NCI-H2196 treated with DMSO at 0.1 percent for 48 hours (cell line): ENCODE measurements around the gene IGFLR1.
"Not testable (repeated sequence)": the region's sequence is repeated elsewhere in the genome, so short reads cannot be mapped to it uniquely, and the experiment has no call there.

Experiments used
- DNase-seq: peaks from one replicate; lab custom pipeline; 2025; ENCODE audit not compliant: unreplicated experiment; lab: John Stamatoyannopoulos, UW

The IGFLR1 gene

DNA sequence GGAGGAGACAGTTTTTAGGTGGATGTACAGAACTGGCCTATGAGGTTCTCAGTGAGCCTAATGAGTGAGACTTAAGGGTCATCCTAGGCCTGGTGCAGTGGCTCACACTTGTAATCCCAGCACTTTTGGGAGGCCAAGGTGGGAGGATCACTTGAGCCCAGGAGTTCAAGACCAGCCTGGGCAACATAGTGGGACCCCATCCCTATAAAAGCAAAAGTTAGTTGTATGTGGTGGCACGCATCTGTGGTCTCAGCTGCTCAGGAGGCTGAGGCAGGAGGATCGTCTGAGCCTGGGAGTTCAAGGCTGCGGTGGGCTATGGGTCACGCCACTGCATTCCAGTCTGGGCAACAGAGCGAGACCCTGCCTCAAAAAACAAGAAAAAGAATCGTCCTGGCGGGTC lies 18.1 kb downstream of the IGFLR1 start:
- not testable (repeated sequence) for DNase-seq

- DNase-seq: no peak
These were observed 18.6 kb downstream of the IGFLR1 start for GRCh38 chr19:35723671-35724070.

- no peak for DNase-seq
These were observed 19.4 kb downstream of the IGFLR1 start for GRCh38 chr19:35722897-35723296.

- no peak for DNase-seq
These were observed 19.8 kb downstream of the IGFLR1 start for GRCh38 chr19:35722461-35722860.

GRCh38 chr19:35721374-35721773 lies 20.9 kb downstream of the IGFLR1 start:
- DNase-seq: no peak

DNA sequence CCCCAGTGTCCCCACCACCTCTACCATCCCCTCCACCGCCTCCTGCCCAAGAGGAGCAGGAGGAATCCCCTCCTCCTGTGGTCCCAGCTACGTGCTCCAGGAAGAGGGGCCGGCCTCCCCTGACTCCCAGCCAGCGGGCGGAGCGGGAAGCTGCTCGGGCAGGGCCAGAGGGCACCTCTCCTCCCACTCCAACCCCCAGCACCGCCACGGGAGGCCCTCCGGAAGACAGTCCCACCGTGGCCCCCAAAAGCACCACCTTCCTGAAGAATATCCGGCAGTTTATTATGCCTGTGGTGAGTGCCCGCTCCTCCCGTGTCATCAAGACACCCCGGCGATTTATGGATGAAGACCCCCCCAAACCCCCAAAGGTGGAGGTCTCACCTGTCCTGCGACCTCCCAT lies 21.6 kb downstream of the IGFLR1 start:
- DNase-seq: no peak

DNA sequence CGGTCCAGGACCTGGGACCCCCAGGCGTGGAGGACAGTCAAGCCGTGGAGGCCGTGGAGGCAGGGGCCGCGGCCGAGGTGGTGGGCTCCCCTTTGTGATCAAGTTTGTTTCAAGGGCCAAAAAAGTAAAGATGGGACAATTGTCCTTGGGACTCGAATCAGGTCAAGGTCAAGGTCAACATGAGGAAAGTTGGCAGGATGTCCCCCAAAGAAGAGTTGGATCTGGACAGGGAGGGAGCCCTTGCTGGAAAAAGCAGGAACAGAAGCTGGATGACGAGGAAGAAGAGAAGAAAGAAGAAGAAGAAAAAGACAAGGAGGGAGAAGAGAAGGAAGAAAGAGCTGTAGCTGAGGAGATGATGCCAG lies 22.1 kb downstream of the IGFLR1 start:
- no peak for DNase-seq

DNA sequence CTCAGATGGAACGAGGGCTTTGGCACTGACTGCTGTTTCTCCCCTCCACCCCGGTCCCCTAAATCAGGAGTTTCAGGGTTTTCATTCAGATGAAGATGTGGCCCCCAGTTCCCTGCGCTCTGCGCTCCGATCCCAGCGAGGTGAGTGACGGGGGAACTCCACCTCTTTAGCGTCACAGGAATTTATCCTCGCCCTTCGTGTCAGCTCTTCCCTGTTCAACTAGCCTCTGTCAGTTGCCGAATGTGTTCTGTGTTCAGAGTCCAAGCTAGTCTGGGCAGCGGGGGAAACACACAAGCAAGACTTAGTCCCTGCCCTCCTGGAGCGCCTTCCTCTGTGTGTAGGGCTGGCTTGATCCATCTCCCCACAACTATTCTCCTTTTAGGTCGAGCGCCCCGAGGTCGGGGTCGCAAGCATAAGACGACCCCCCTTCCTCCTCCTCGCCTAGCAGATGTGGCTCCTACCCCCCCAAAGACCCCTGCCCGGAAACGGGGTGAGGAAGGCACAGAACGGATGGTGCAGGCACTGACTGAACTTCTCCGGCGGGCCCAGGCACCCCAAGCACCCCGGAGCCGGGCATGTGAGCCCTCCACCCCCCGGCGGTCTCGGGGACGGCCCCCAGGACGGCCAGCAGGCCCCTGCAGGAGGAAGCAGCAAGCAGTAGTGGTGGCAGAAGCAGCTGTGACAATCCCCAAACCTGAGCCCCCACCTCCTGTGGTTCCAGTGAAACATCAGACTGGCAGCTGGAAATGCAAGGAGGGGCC lies 22.7 kb downstream of the IGFLR1 start:
- no peak for DNase-seq

GRCh38 chr19:35718345-35719041 lies 23.8 kb downstream of the IGFLR1 start:
- no peak for DNase-seq

DNA sequence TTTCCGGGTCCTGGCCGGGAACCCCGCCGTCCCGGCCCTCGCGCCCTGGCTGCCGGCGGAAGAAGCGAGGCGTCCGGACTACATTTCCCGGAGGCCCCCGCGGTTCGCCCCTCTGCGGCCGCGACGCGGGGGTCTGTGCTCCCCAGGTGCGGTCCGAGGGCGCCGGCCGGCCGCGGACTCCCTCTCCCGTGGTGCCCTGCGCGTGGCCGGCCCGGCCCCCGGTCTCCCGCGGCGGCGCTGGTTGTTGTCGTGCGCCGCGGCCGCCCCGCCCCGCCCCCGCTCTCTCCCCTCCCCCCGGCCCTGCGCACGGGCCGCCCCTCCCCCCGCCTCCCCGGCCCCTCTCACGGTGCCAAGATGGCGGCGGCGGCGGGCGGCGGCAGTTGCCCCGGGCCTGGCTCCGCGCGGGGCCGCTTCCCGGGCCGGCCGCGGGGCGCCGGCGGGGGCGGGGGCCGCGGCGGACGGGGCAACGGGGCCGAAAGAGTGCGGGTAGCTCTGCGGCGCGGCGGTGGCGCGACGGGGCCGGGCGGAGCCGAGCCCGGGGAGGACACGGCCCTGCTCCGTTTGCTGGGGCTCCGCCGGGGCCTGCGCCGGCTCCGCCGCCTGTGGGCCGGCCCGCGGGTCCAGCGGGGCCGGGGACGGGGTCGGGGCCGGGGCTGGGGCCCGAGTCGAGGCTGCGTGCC lies 24.4 kb downstream of the IGFLR1 start, which contains the start of gene KMT2B:
Gene KMT2B (plus strand): TSS at position 339 of the 680 bp plus-strand sequence. CDS start 16 bp downstream, at position 355.
- peak; percentile 91 for DNase-seq

DNA sequence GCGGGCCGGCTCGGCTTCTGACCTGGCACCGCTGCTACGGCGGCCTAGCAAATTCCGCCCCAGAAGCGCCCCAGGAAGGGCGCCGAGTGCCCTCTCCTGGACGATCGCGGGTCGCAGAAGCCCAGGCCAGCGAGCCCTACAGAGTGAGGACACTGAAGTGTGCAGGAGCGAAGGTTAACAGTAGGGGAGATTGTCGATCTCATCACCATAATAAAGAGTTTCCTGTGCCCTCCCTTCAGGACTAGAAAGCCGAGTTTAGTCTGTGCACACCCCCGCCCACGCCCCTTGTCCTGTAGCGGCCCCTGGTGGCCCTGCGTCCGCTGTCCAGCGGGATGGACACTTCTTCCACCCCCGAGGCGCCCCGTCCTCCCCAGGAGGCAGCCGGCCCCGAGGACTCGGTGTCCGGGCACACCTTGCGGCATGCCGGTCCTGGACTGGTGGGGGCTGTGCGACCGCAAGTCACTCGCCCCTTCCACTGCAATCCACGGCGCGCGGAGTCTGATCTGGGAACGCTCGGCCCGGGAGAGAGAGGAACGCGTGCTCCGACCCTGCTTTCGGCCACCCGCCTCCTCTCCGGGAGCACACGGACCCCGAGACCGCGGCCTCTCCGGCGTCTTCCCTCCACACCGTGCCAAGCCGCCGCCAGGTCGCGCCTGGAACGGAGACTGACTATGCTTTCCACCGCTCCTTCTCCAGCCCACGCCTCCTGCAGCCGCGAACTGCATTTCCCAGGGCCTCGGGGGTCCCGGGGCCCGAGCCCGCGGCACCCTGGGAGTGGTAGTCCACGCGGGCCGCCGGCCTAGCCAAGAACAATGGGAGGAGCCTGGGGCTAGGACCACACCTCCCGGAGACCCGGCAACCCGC lies 25.2 kb downstream of the IGFLR1 start:
- DNase-seq: peak; percentile 85

DNA sequence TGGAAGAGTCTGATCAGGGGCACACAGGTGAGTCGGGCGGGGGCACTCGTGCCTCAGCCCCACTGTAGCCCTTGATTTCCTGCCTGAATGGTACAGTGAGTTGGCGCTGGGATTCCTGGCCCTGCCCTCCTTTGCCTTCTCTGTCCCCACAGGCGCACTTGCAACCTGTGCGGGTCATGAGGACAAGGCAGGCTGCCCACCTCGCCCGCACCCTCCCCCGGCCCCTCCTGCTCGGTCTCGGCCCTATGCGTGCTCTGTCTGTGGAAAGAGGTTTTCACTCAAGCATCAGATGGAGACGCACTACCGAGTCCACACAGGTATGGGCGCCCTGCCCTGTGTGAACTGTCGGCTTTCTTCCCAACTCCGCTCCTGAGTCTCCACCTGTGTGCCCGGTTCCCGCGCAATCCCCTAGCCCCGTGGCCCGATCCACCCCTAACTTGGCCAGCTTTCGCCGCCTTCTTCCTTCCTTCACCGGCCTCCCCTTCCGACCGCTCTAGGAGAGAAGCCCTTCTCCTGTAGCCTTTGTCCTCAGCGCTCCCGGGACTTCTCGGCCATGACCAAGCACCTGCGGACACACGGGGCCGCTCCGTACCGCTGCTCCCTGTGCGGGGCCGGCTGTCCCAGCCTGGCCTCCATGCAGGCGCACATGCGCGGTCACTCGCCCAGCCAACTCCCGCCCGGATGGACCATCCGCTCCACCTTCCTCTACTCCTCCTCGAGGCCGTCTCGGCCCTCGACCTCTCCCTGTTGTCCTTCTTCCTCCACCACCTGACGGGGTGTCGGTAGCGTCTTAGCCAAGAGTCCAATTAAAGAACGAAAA lies 26.1 kb downstream of the IGFLR1 start:
- DNase-seq: no peak

DNA sequence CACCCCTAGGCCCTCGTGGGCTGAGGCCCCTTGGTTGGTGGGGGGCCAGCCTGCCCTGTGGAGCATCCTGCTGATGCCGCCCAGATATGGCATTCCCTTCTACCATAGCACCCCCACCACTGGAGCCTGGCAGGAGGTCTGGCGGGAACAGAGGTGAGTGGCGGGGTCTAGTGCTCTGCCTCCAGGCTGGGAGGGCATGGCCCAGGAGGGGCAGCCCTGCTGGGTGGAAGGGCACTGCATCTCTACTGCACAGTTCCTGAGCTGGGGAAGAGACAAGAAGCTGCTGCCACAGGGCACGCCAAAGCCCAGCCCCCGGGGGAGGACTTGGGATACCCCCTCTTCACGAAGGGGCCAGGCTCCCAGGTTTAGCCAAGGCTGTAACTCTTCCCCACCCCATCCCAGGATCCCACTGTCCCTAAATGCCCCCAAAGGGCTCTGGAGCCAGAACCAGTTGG lies 26.9 kb downstream of the IGFLR1 start:
- no peak for DNase-seq

DNA sequence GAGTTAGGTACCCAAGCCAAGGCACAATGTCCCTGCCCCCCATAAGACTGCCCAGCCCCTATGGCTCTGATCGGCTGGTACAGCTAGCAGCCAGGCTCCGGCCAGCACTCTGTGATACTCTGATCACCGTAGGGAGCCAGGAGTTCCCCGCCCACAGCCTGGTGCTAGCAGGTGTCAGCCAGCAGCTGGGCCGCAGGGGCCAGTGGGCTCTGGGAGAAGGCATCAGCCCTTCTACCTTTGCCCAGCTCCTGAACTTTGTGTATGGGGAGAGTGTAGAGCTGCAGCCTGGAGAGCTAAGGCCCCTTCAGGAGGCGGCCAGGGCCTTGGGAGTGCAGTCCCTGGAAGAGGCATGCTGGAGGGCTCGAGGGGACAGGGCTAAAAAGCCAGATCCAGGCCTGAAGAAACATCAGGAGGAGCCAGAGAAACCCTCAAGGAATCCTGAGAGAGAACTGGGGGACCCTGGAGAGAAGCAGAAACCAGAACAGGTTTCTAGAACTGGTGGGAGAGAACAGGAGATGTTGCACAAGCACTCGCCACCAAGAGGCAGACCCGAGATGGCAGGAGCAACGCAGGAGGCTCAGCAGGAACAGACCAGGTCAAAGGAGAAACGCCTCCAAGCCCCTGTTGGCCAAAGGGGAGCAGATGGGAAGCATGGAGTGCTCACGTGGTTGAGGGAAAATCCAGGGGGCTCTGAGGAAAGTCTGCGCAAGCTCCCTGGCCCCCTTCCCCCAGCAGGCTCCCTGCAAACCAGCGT lies 27.5 kb downstream of the IGFLR1 start:
- no peak for DNase-seq

- DNase-seq: no peak
These were observed 28.3 kb downstream of the IGFLR1 start for GRCh38 chr19:35713904-35714495.

DNA sequence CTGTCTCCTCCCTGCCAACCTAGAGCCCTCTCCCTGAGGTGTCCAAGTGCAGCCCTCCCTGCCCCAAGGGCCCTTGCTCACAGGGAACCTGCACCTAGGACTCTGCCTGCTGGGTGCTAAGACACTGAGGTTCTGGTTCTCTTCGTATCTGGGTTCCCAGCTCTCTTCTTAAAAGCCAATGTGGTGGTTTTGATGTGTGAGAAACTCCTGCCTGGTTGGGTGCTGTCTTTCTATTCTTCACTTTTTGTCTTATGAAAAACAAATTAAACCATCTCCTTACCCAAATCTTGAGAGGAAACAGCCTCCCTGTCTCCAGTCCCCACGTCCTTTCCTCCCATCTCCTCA lies 28.8 kb downstream of the IGFLR1 start:
- DNase-seq: no peak

- no peak for DNase-seq
These were observed 29.4 kb downstream of the IGFLR1 start for GRCh38 chr19:35712567-35713505.
